WI38 (cell line): ENCODE data around the gene CLCC1.
A peak's percentile ranks its signal among the peaks of the same experiment; 100 is the strongest.

Experiments used
- H3K4me3 ChIP-seq: 2 replicates; pipeline ENCODE4 v1.5.1; 2011; ENCODE audit warnings: low read depth, mild to moderate bottlenecking, control low read depth, low read length
- TF ChIP-seq, protein P1 (sequence below): IDR thresholded peaks from 2 replicates; pipeline ENCODE4 v1.5.1; 2012; ENCODE audit warnings: low read depth, mild to moderate bottlenecking, control low read depth, low read length

CLCC1 gene

DNA sequence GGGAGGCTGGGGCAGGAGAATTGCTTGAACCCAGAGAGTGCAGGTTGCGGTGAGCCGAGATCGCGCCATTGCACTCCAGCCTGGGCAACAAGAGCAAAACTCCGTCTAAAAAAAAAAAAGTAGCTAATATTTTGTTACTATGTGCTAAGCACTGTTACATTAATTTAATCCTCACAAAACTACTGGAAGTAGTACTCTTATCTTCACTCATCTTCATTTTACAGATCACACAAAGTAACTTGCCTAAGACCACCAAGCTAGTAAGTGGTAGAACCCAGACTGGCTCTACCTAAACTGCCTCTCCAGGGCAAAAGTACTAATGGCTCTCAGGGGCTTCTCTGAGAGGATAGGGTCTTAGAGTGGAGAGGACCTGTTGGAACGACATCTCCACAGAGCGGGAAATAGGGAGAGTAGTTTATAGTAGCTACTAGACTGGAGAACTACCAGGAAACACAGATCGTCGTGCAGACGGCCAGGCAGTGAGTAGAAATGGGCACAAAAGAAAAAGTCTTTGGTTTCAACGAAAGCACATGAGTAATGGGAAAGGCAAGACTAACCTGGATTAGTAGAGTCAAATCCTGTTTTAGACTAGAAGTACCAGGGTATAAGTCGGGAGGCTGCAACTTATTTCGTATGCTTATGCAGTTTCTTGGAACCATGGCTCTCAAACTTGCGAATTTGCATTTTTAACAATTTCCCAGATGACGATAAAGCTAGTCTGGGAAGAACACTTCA is 1.4 kb downstream of the CLCC1 start:
- TF ChIP-seq, protein P1, sequence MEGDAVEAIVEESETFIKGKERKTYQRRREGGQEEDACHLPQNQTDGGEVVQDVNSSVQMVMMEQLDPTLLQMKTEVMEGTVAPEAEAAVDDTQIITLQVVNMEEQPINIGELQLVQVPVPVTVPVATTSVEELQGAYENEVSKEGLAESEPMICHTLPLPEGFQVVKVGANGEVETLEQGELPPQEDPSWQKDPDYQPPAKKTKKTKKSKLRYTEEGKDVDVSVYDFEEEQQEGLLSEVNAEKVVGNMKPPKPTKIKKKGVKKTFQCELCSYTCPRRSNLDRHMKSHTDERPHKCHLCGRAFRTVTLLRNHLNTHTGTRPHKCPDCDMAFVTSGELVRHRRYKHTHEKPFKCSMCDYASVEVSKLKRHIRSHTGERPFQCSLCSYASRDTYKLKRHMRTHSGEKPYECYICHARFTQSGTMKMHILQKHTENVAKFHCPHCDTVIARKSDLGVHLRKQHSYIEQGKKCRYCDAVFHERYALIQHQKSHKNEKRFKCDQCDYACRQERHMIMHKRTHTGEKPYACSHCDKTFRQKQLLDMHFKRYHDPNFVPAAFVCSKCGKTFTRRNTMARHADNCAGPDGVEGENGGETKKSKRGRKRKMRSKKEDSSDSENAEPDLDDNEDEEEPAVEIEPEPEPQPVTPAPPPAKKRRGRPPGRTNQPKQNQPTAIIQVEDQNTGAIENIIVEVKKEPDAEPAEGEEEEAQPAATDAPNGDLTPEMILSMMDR: no peak
- peak overlapping the region; percentile 75 for H3K4me3 ChIP-seq

GRCh38 chr1:108961198-108961597 is 2.1 kb downstream of the CLCC1 start:
- TF ChIP-seq, protein P1: no peak
- H3K4me3 ChIP-seq: no peak overlapping the region

DNA sequence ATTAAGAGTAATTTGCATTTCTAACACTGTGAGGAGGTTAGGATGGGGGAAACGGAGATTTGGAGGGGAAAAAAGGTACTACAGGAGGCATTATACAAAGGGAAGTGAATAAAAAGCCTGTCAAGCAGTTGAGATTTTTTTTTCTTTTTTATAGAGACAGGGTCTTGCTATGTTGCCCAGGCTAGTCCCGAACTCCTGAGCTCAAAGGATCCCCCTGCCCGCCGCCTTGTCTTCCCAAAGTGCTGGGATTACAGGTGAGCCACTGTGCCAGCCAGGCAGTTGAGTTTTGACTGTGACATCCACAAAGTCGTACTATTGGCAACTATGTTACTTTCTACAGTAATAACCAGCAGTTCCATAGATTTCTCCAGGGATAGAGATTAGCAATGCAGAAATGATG is 2.6 kb downstream of the CLCC1 start:
- no peak overlapping the region for H3K4me3 ChIP-seq
- TF ChIP-seq, protein P1: no peak

DNA sequence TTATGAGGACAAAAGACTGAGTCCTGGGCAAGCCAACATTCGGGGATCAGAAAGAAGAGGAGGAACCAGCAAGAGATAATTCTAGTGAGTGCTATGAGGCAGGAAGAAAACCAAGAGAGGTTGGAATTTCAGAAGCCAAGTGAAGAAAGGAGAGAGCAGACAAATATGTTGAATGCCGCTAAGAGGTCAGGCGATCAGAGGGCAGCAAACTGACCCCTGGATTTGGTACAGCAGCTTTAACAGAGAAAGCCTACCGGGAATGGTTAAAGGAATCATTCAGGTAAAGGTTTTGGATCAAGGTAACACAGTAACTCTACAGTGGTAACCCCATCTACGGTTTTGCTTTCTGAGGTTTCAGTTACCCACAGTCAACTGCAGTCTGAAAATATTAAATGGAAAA is 5.4 kb downstream of the CLCC1 start:
- TF ChIP-seq, protein P1: no peak
- H3K4me3 ChIP-seq: no peak overlapping the region

DNA sequence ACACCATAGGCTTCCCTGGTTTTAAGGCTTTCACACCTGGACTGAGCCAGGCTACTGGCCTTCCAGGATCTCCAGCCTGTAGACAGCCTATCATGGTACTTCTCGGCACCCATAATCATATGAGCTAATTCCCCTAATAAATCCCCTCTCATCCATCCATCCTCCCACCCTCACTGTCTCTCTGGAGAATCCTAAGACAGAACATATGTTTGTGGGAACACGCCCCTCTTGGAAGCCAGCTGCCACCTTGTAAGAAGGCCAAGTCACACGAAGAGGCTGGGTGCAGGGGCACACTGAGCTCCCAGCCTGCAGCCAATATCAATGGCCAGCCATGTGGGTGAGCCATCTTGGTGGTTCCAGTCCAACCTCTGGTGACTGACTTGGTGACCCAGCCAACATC is 7.4 kb downstream of the CLCC1 start:
- TF ChIP-seq, protein P1: no peak
- no peak overlapping the region for H3K4me3 ChIP-seq

GRCh38 chr1:108955111-108955510 is 8.2 kb downstream of the CLCC1 start:
- TF ChIP-seq, protein P1: no peak
- no peak overlapping the region for H3K4me3 ChIP-seq

GRCh38 chr1:108953452-108953851 is 9.8 kb downstream of the CLCC1 start:
- TF ChIP-seq, protein P1: no peak
- no peak overlapping the region for H3K4me3 ChIP-seq
